NCI-H2107 (cell line): Measurements from ENCODE around the gene KIZ.

Source experiments
- DNase-seq: peaks from one replicate; lab custom pipeline; 2025; lab: John Stamatoyannopoulos, UW

KIZ gene, protein sequence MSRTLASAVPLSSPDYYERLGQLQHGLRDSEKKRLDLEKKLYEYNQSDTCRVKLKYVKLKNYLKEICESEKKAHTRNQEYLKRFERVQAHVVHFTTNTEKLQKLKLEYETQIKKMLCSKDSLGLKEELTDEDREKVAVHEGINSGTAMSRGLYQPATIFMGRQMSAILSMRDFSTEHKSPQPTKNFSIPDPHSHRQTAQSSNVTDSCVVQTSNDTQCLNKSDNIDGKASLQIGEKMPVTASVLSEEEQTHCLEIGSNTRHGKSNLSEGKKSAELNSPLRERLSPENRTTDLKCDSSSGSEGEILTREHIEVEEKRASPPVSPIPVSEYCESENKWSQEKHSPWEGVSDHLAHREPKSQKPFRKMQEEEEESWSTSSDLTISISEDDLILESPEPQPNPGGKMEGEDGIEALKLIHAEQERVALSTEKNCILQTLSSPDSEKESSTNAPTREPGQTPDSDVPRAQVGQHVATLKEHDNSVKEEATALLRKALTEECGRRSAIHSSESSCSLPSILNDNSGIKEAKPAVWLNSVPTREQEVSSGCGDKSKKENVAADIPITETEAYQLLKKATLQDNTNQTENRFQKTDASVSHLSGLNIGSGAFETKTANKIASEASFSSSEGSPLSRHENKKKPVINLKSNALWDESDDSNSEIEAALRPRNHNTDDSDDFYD

DNA sequence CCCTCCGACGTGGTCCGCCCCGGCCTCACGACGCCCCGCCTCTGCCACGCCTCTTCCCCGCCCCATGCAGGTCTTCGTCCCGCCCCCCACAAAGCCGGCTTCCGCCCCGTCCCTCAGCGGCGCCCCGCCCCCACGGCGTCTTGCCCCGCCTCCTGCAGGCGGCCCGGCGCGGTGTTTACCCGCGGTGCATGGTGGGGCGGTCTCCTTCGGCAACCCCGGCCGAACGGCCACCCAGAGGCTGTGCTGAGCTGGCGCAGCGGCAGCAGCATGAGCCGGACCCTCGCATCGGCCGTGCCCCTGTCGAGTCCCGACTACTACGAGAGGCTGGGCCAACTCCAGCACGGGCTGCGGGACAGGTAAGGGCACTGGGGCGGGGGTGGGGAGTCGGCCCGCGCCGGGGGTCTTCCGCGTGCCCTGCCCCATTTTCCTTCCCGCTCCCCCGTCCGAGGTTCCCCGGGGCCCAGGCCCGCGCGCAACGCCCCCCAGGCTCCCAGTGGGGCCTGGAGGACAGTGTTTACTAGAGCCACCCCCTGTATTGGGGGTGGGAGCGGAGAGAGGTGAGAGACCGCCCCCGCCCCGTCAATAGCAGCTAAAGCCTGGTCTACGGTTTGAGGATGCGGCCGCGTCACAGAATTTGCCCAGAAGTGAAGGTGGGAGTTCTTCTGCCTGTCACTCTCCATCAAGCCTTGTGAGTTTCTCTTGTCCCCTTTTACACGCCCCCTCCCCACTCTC, at the start of gene KIZ:
Gene KIZ (plus strand): TSS at position 234 of the 732 bp plus-strand sequence. CDS start 34 bp downstream, at position 268.
- peak; percentile 86 for DNase-seq

- DNase-seq, result no peak
Observed at GRCh38 chr20:21077809-21078345, 48.0 kb upstream of the KIZ start.

GRCh38 chr20:21082584-21082983, 43.3 kb upstream of the KIZ start:
- DNase-seq, result no peak

DNA sequence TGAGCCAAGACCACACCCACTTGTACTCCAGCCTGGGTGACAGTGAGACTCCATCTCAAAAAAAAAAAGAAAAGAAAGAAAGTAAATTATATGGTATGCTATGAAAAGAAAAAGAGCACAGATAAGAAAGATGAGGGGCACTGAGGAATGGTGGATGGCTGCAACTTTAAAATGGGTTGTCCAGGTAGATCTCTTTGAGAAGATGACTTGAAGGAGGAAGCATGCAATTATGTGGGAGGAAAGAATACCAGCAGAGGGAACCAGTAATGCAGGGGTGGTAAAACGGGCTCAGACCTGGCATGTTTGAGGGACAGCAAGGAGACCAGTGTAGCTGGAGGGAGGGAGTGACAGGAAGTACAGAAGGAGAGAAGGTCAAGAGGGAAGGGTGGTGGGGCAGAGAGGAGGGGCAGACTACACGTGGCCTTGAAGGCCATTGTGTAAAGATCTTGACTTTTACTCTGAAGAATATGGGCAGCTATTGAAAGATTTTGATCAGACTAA, 42.0 kb upstream of the KIZ start:
- no peak for DNase-seq

- DNase-seq, result no peak
Observed at GRCh38 chr20:21087862-21088540, 37.9 kb upstream of the KIZ start.

- DNase-seq, result no peak
Observed at GRCh38 chr20:21089391-21089790, 36.5 kb upstream of the KIZ start.

- no peak for DNase-seq
Observed at GRCh38 chr20:21090111-21090618, 35.7 kb upstream of the KIZ start.

GRCh38 chr20:21090721-21091120, 35.2 kb upstream of the KIZ start:
- DNase-seq, result no peak

DNA sequence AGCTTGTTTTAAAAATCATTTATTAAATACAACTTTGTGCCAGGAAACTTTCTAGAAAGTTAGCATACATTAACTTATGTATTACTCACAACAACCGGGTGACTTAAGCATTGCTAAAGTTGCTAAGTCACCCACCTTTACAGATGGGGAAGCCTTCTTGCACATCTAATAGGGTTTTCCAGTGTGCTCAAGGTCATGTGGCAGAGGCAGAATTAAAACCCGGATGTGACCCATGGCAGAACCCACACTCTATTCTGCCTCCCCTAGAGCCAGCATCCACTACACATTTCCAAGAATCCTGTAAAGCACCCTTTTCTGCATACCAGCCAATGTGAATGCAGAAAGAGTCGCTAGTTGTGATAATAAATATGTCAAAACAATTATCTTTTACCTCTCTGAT, 33.1 kb upstream of the KIZ start:
- DNase-seq, result no peak

- DNase-seq, result no peak
Observed at GRCh38 chr20:21096321-21097043, 29.4 kb upstream of the KIZ start.

DNA sequence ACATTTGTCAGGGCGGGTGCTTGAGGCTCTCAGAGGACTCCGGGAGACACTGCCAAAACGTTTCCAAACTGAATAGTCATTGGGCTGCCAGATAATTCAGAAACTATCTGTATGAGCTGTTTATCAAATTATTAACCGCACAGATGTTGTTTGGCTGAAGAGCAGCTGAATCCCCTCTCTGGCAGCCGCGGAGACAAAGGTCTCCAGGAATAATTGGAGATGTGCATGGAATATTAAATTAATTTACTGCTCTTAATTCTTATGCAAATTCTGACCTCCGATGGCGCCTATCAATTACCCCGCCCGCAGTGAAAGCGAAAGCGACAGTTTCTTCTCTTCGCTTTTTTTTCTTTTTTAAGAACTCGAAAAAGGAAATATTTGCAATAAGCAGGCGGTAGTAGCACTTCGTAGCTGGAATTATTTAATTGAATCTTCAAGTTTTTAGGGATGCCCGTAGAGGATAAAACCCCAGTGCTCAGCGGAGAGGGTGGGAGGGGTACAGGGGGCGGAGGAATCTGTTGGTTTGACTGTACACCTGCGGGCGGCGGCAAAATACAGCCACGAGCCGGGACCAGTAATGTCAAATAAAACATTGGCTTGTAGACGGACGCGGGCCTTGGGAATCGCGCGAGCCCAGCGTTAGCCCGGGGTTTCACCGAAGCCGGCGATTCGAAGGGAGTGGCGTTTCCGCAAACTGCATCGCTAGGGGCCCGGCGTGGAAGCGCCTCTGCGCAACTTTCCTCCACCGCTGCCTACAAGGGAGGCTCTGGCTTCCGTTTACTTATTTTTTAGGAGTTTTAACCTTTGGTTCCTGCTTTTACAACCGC, 25.9 kb upstream of the KIZ start:
- no peak for DNase-seq

GRCh38 chr20:21100578-21101452, 25.1 kb upstream of the KIZ start:
- DNase-seq, result no peak

GRCh38 chr20:21101453-21101931, 24.4 kb upstream of the KIZ start:
- DNase-seq, result no peak

GRCh38 chr20:21101932-21102575, 23.8 kb upstream of the KIZ start:
- DNase-seq, result no peak

GRCh38 chr20:21102603-21103311, 23.1 kb upstream of the KIZ start:
- no peak for DNase-seq

DNA sequence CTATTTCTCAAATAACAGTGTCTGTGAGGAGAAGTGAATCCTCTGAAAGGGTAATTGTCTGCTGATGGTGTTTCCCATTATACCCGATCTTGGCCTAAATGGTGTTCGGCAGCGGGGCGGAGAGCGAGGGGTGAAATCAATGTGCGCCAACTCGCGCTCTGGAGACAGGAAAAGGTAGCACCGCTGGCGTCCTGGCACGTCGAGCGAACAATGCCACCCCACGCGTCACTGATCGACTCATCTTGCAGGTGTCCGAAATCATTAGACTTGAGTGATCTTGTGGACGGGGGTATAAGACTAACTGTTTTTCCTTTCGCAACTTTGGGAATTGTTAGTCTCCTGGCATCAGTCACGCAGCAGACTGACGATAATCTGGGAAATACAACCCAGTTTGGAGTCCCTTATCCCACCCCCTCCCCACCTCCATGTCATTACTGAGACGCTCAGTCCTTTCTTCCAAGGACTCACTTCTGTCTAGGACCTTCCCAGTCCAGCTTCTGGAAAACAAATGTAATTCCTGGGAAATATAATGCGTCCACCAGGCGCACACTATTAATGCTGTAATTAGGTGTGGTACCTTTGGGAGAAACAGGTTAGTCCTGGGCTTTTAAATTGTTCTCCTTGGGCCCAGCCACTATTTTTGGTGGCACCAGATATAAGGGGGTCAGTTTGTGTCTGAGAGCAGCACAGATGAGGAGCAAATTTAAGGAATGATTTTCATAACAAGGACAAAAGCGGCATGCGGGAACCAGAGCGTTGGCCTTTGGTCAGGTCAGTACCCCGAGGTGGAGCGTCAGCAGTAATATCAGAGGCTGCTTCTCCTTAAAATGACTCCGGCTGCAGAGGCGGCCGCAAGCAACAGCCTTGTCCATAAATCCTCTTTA, 22.1 kb upstream of the KIZ start:
- DNase-seq, result no peak

- DNase-seq, result no peak
Observed at GRCh38 chr20:21104466-21104761, 21.5 kb upstream of the KIZ start.
